ENCODE results near the gene DTNBP1.
"Not testable (repeated sequence)": the region's sequence is repeated elsewhere in the genome, so short reads cannot be mapped to it uniquely, and the experiment has no call there.

Gene DTNBP1

DNA sequence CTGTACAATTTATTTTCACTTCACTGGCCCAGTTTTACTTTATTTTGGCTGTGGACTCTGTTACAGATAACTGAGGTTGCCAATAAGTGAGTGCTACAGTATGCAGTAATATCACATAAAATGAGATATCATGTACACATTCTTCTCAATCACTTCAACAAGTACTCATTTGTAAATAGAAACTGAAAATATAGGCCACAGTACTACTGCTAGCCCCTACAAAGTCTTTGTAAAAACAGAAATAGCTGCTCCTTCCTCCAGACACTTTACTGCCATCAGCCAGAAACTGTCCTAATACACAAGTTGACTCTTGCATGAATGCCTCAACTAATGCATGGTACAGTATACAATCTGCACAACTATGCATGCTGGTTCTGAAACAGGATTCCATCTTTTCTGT lies 9.2 kb downstream of the DTNBP1 start:
- Mint-ChIP-seq H3K4me1 (peaks cover 27% of the 10 kb centered on the region), H3K36me3 (peaks cover 27% of the 10 kb centered on the region), H3K27ac (no peak overlapping the region), H3K4me3 (no peak overlapping the region), H3K9me3 (no peaks in the 10 kb centered on the region)
- DNase-seq (ENCODE audit: low spot score in 2 of 2) (no peak), ATAC-seq (peak; percentile 72)

DNA sequence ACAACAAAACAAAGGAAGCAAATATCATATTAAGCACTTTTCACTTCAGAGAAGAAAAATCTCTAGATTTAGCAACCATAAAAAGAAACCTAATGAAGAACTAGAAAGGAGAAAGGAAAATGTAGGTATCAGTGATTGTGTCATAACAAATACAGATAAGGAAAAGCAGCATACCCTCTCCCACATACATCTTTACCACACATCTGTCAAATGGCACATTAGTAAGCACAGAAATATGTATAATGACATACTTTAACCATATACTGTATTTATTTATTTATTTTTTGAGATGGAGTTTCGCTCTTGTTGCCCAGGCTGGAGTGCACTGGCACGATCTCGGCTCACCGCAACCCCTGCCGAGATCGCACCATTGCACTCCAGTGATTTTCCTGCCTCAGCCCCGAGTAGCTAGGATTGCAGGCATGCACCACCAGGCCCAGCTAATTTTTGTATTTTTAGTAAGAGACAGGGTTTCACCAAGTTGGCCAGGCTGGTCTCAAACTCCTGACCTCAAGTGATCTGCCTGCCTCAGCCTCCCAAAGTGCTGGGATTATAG lies 12.7 kb downstream of the DTNBP1 start:
- DNase-seq (ENCODE audit: low spot score in 2 of 2); H3K9me3 Mint-ChIP-seq; H3K4me3 Mint-ChIP-seq; H3K27ac Mint-ChIP-seq; ATAC-seq: not testable (repeated sequence)
- Mint-ChIP-seq H3K4me1 (peaks cover 30% of the 10 kb centered on the region), H3K36me3 (peaks cover 36% of the 10 kb centered on the region)

DNA sequence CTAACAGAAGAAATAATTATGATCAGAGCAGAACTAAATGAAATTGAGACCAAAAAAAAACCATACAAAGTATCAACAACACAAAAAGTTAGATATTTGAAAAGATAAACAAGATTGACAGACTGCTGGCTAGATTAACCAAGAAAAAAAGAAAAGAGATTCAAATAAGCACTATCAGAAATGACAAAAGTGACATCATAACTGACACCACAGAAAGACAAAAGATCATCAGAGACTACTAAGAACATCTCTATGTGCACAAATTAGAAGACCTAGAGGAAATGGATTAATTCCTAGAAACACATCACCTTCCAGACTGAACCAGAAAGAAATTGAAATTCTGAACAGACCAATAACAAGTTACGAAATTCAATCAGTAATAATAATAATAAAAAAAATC lies 17.9 kb downstream of the DTNBP1 start:
- peaks cover 20% of the 10 kb centered on the region for H3K9me3 Mint-ChIP-seq
- H3K36me3 Mint-ChIP-seq: peaks cover 16% of the 10 kb centered on the region
- no peak overlapping the region for H3K4me3 Mint-ChIP-seq
- DNase-seq (ENCODE audit: low spot score in 2 of 2) (no peak), ATAC-seq (peak; percentile 48)
- H3K27ac Mint-ChIP-seq: no peak overlapping the region
- peaks cover 43% of the 10 kb centered on the region for H3K4me1 Mint-ChIP-seq

- peaks cover 20% of the 10 kb centered on the region for H3K9me3 Mint-ChIP-seq
- peaks cover 9% of the 10 kb centered on the region for H3K36me3 Mint-ChIP-seq
- no peak overlapping the region for H3K4me3 Mint-ChIP-seq
- DNase-seq (ENCODE audit: low spot score in 2 of 2) (no peak), ATAC-seq (no peak)
- no peak overlapping the region for H3K27ac Mint-ChIP-seq
- H3K4me1 Mint-ChIP-seq: peaks cover 43% of the 10 kb centered on the region
Measured at GRCh38 chr6:15643542-15643941, 19.3 kb downstream of the DTNBP1 start.

- Mint-ChIP-seq H3K4me1 (peaks cover 37% of the 10 kb centered on the region), H3K4me3 (no peak overlapping the region), H3K9me3 (peaks cover 15% of the 10 kb centered on the region), H3K36me3 (peaks cover 8% of the 10 kb centered on the region), H3K27ac (no peak overlapping the region)
- DNase-seq (ENCODE audit: low spot score in 2 of 2) (no peak), ATAC-seq (no peak)
Measured at GRCh38 chr6:15642276-15642675, 20.6 kb downstream of the DTNBP1 start.

- Mint-ChIP-seq H3K27ac (no peak overlapping the region), H3K4me1 (peaks cover 16% of the 10 kb centered on the region), H3K9me3 (no peaks in the 10 kb centered on the region), H3K4me3 (no peak overlapping the region), H3K36me3 (peaks cover 26% of the 10 kb centered on the region)
- no peak for ATAC-seq
- no peak for DNase-seq (ENCODE audit: low spot score in 2 of 2)
Measured at GRCh38 chr6:15638373-15638772, 24.5 kb downstream of the DTNBP1 start.

DNA sequence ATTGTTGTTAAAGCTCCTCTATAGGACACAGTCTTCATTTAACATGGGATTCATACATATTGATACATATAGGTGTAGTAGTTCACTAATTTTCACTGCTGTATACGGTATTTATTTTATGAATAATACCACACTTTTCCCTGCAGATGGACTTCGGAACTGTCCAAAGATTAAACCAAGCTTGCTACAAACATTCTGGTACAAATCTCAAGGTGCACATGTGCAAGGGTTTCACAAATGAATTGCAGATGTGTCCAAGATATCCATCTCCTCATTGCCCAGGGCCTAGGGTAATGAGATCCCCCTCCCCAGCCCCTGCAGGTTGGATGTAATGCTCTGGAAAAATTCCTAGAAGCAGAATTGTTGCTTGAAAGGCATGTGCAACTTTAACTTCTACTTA lies 31.4 kb downstream of the DTNBP1 start:
- H3K4me3 Mint-ChIP-seq: no peak overlapping the region
- no peak for ATAC-seq
- peaks cover 13% of the 10 kb centered on the region for H3K36me3 Mint-ChIP-seq
- no peak for DNase-seq (ENCODE audit: low spot score in 2 of 2)
- H3K27ac Mint-ChIP-seq: no peak overlapping the region
- no peaks in the 10 kb centered on the region for H3K9me3 Mint-ChIP-seq
- H3K4me1 Mint-ChIP-seq: peaks cover 12% of the 10 kb centered on the region

- Mint-ChIP-seq H3K4me3 (no peak overlapping the region), H3K4me1 (peaks cover 12% of the 10 kb centered on the region), H3K36me3 (peaks cover 7% of the 10 kb centered on the region), H3K27ac (no peak overlapping the region), H3K9me3 (no peaks in the 10 kb centered on the region)
- DNase-seq (ENCODE audit: low spot score in 2 of 2) (no peak), ATAC-seq (no peak)
Measured at GRCh38 chr6:15630202-15630601, 32.6 kb downstream of the DTNBP1 start.

DNA sequence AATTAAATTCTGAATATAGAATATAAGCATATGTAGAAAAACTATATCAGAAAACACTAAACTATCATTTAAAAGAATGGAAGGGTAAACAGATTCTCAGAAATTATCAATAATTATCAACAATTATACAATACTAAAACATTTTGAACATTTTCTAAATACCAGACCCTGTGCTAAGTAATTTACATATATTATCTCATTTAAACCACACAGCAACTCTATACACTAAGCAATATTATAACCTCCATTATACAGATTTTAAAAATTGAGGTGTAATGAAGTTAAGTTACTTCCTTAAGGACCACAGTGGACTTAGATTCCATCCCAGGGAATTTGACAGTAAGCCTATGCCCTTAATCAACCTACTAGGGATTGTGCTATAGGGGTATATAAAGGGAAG lies 33.3 kb downstream of the DTNBP1 start:
- Mint-ChIP-seq H3K9me3 (no peaks in the 10 kb centered on the region), H3K4me1 (peaks cover 12% of the 10 kb centered on the region), H3K4me3 (no peak overlapping the region), H3K27ac (no peak overlapping the region), H3K36me3 (peaks cover 6% of the 10 kb centered on the region)
- no peak for DNase-seq (ENCODE audit: low spot score in 2 of 2)
- no peak for ATAC-seq

GRCh38 chr6:15628499-15629131 lies 34.2 kb downstream of the DTNBP1 start:
- H3K4me1 Mint-ChIP-seq: peaks cover 12% of the 10 kb centered on the region
- DNase-seq (ENCODE audit: low spot score in 2 of 2) (peak; percentile 26 to 58), ATAC-seq (peak; percentile 99)
- no peak overlapping the region for H3K27ac Mint-ChIP-seq
- no peaks in the 10 kb centered on the region for H3K9me3 Mint-ChIP-seq
- H3K36me3 Mint-ChIP-seq: peaks cover 6% of the 10 kb centered on the region
- peak overlapping the region; percentile 17 for H3K4me3 Mint-ChIP-seq

GRCh38 chr6:15627821-15628220 lies 35.0 kb downstream of the DTNBP1 start:
- ATAC-seq (no peak), DNase-seq (ENCODE audit: low spot score in 2 of 2) (no peak)
- Mint-ChIP-seq H3K36me3 (peaks cover 6% of the 10 kb centered on the region), H3K27ac (no peak overlapping the region), H3K9me3 (no peaks in the 10 kb centered on the region), H3K4me1 (peaks cover 12% of the 10 kb centered on the region), H3K4me3 (no peak overlapping the region)

DNA sequence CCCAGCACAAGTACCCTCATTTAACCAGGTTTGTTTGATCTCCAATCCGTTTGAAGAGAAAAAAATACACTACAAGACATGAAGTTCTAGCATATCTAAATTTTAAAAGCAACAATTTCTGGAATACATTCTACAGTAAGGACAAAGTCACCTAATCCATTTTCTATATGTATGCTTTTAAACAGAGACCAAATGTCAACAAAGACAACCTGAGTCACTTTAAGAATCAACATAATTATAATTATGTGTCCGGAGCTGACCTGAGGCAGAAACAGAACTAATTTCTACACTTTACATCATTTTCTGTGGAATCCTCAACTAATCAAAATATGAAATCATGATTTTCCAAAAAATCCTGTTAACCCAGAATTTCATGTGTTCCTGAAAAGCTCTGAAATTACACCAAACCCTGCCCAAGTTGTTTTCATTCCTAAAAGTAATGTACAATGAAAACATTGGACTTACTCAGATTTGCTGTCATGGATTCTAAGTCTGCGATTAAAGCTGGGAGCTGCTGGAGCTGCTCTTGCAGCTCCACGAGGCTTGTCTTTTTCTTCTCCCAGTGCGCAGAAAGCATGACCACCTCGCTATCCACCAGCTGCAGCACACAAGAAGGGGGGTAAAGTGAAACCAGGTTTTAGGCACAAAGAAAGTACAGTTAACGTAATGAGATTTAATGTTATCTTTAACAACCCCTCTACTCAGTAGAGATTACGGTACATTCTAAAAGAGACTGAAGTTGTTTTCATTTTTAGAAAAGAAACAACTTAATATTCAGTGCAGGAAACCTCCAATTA lies 35.8 kb downstream of the DTNBP1 start:
- Mint-ChIP-seq H3K4me1 (peaks cover 12% of the 10 kb centered on the region), H3K4me3 (no peak overlapping the region), H3K9me3 (no peaks in the 10 kb centered on the region), H3K27ac (no peak overlapping the region), H3K36me3 (peaks cover 6% of the 10 kb centered on the region)
- ATAC-seq (no peak), DNase-seq (ENCODE audit: low spot score in 2 of 2) (no peak)

DNA sequence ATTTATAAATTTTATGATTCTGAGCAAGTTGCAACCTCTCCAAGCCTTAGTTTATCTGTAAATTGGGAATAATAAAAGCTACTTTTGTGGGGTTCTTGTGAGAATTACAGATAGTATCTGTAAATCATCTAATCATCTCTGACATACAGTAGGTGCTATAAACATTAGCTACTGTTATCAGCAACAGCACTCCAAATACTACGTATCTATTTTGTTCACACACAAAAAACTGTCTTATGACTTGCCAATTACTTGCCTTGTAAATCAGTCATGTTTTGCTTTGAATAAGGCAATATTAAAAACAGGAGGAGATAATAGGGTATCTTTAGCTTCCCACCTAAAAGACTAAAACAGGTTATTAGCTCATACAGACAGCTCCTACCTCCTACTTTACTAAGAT lies 36.7 kb downstream of the DTNBP1 start:
- Mint-ChIP-seq H3K4me3 (no peak overlapping the region), H3K9me3 (no peaks in the 10 kb centered on the region), H3K4me1 (peaks cover 20% of the 10 kb centered on the region), H3K36me3 (peaks cover 6% of the 10 kb centered on the region), H3K27ac (no peak overlapping the region)
- DNase-seq (ENCODE audit: low spot score in 2 of 2) (no peak), ATAC-seq (no peak)

GRCh38 chr6:15623276-15624116 lies 39.3 kb downstream of the DTNBP1 start:
- ATAC-seq: no peak
- H3K9me3 Mint-ChIP-seq: no peaks in the 10 kb centered on the region
- no peak for DNase-seq (ENCODE audit: low spot score in 2 of 2)
- peaks cover 6% of the 10 kb centered on the region for H3K36me3 Mint-ChIP-seq
- no peak overlapping the region for H3K27ac Mint-ChIP-seq
- no peak overlapping the region for H3K4me3 Mint-ChIP-seq
- peaks cover 14% of the 10 kb centered on the region for H3K4me1 Mint-ChIP-seq

- H3K36me3 Mint-ChIP-seq: peaks cover 6% of the 10 kb centered on the region
- DNase-seq (ENCODE audit: low spot score in 2 of 2) (no peak), ATAC-seq (no peak)
- peak overlapping the region; percentile 41 for H3K27ac Mint-ChIP-seq
- peaks cover 14% of the 10 kb centered on the region for H3K4me1 Mint-ChIP-seq
- H3K9me3 Mint-ChIP-seq: no peaks in the 10 kb centered on the region
- H3K4me3 Mint-ChIP-seq: peak overlapping the region; percentile 18
Measured at GRCh38 chr6:15622045-15622740, 40.6 kb downstream of the DTNBP1 start.
